OCI-LY7 (cell line): ENCODE data around the gene MS4A14.

Experiments used
- EZH2phosphoT487 ChIP-seq: fragments of 200-600 bp; sonication (generic); IDR thresholded peaks from 2 replicates; pipeline ENCODE4 v1.6.1; 2018; ENCODE audit warnings: low read depth, borderline replicate concordance, mild to moderate bottlenecking, mixed run types, antibody characterized with exemption, low read length, moderate library complexity, mixed read lengths
- TF ChIP-seq, protein P1 (sequence below): fragments of 200-600 bp; sonication (generic); conservative IDR thresholded peaks from 2 replicates; pipeline ENCODE4 v1.5.1; 2014; ENCODE audit warnings: mild to moderate bottlenecking, antibody characterized with exemption, low read length, moderate library complexity, mixed read lengths

DNA sequence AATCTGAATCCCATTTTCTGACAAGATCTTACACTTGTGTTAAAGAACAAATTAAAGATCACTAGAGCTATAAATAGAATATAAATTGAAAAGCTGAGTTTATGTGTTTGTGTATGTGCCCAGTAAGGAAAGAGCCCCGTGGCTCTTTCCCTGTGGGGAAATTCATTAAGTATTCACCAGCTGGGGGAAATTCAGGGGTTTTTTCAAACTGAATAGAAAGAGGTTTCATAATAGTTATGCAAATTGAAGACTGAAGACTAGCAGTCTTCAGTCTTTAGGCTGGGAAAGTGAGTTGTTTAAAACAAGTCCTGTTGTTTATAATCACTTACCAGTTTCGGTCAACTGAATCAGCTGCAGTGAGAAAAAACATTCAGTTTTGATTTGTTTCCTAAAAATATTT is 29.2 kb upstream of the MS4A14 start:
- TF ChIP-seq, protein P1, sequence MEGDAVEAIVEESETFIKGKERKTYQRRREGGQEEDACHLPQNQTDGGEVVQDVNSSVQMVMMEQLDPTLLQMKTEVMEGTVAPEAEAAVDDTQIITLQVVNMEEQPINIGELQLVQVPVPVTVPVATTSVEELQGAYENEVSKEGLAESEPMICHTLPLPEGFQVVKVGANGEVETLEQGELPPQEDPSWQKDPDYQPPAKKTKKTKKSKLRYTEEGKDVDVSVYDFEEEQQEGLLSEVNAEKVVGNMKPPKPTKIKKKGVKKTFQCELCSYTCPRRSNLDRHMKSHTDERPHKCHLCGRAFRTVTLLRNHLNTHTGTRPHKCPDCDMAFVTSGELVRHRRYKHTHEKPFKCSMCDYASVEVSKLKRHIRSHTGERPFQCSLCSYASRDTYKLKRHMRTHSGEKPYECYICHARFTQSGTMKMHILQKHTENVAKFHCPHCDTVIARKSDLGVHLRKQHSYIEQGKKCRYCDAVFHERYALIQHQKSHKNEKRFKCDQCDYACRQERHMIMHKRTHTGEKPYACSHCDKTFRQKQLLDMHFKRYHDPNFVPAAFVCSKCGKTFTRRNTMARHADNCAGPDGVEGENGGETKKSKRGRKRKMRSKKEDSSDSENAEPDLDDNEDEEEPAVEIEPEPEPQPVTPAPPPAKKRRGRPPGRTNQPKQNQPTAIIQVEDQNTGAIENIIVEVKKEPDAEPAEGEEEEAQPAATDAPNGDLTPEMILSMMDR, result no peak
- no peak for TF ChIP-seq EZH2phosphoT487
